ENCODE data around the gene RMDN2. TPM values are rescaled to one million over a fixed set of nuclear protein-coding genes. Genes with fewer than 3 reads are reported as not detected.

RMDN2 gene
- total RNA-seq, 1 donor from 2014 or later: 2.5 TPM

GRCh38 chr2:38037325-38037724 lies 112.2 kb downstream of the RMDN2 start:
- TF ChIP-seq, protein P1, sequence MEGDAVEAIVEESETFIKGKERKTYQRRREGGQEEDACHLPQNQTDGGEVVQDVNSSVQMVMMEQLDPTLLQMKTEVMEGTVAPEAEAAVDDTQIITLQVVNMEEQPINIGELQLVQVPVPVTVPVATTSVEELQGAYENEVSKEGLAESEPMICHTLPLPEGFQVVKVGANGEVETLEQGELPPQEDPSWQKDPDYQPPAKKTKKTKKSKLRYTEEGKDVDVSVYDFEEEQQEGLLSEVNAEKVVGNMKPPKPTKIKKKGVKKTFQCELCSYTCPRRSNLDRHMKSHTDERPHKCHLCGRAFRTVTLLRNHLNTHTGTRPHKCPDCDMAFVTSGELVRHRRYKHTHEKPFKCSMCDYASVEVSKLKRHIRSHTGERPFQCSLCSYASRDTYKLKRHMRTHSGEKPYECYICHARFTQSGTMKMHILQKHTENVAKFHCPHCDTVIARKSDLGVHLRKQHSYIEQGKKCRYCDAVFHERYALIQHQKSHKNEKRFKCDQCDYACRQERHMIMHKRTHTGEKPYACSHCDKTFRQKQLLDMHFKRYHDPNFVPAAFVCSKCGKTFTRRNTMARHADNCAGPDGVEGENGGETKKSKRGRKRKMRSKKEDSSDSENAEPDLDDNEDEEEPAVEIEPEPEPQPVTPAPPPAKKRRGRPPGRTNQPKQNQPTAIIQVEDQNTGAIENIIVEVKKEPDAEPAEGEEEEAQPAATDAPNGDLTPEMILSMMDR (IDR thresholded peaks at IDR 0.05; ENCODE audit: unreplicated experiment): no peak
- no peaks in the 10 kb centered on the region for H3K27me3 Mint-ChIP-seq (ENCODE audit: unreplicated experiment)
- H3K4me1 Mint-ChIP-seq (ENCODE audit: unreplicated experiment): no peaks in the 10 kb centered on the region
- H3K27ac Mint-ChIP-seq (ENCODE audit: unreplicated experiment): no peak overlapping the region
- H3K4me3 Mint-ChIP-seq (ENCODE audit: unreplicated experiment): no peak overlapping the region
- no peak for DNase-seq (ENCODE audit: low spot score)
- no peaks in the 10 kb centered on the region for H3K9me3 Mint-ChIP-seq (ENCODE audit: unreplicated experiment)
- H3K36me3 Mint-ChIP-seq (ENCODE audit: low read depth, unreplicated experiment): no peaks in the 10 kb centered on the region

DNA sequence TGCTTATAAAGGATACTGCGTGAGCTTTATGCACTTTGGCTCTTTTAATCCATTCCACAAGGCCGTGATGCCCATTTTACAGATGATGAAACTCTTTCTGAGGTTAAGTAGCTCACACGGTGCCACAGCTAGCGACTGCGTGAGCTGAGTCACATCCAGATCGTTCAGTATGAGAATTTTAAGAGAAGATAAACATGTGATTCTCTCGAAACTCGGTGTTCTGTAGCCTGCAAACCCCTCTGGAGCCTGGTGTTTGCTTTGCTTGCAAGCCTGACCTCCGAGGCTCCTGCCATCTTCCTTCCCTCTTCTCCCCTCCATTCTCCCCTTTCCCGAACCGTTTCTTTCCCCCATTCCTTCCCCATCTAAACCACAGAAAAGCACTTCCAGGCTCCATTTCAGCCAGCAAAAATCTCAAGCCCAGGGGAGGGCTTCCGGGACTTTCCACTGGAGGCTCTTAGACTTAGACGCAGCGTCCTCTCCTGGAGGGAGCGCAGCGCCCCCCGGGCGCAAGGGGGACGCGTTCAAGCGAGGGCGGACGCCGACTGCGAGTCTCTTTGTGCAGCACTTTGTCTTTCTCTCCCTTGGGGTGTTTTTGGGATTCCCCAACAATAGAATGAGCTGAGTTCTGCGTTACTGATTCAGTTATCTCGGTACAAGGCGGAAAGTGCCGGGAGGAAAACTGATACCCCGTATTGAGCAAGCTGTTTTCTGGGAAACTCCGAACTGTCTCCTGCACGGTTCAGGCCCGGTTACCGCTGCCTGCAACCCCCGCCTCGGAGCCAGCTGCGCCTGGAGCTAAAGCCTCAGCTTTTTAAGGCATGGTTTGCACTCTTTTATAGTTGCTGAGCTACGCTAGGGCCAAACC lies 112.9 kb downstream of the RMDN2 start:
- TF ChIP-seq, protein P1 (IDR thresholded peaks at IDR 0.05; ENCODE audit: unreplicated experiment): no peak
- DNase-seq (ENCODE audit: low spot score): peak; percentile 42
- Mint-ChIP-seq H3K36me3 (ENCODE audit: low read depth, unreplicated experiment) (no peaks in the 10 kb centered on the region), H3K4me1 (ENCODE audit: unreplicated experiment) (no peaks in the 10 kb centered on the region), H3K27ac (ENCODE audit: unreplicated experiment) (no peak overlapping the region), H3K9me3 (ENCODE audit: unreplicated experiment) (no peaks in the 10 kb centered on the region), H3K4me3 (ENCODE audit: unreplicated experiment) (peak overlapping the region; percentile 29), H3K27me3 (ENCODE audit: unreplicated experiment) (no peaks in the 10 kb centered on the region)

DNA sequence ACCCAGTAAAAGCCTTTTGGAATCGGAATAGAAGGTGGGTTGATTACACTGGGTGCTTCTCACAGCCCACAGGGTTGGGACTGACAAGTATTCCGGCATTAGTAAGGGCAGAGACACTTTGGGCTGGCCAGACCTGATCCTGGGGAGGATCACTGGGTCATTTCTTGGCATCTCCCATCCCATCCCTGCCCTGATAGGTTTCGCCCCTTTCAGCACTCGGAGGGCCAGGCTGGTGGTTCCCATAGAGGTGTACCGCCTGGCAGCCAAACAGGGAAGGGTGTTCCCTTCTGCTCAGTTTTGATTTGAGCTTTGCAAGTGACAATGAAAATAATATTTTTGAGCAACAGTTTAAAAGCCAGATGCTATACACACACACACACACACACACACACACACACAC lies 113.6 kb downstream of the RMDN2 start:
- no peak for DNase-seq (ENCODE audit: low spot score)
- TF ChIP-seq, protein P1 (IDR thresholded peaks at IDR 0.05; ENCODE audit: unreplicated experiment): no peak
- no peaks in the 10 kb centered on the region for H3K4me1 Mint-ChIP-seq (ENCODE audit: unreplicated experiment)
- H3K4me3 Mint-ChIP-seq (ENCODE audit: unreplicated experiment): no peak overlapping the region
- no peaks in the 10 kb centered on the region for H3K9me3 Mint-ChIP-seq (ENCODE audit: unreplicated experiment)
- H3K36me3 Mint-ChIP-seq (ENCODE audit: low read depth, unreplicated experiment): no peaks in the 10 kb centered on the region
- no peaks in the 10 kb centered on the region for H3K27me3 Mint-ChIP-seq (ENCODE audit: unreplicated experiment)
- no peak overlapping the region for H3K27ac Mint-ChIP-seq (ENCODE audit: unreplicated experiment)

GRCh38 chr2:38039121-38039910 lies 114.2 kb downstream of the RMDN2 start:
- H3K9me3 Mint-ChIP-seq (ENCODE audit: unreplicated experiment): no peaks in the 10 kb centered on the region
- no peaks in the 10 kb centered on the region for H3K4me1 Mint-ChIP-seq (ENCODE audit: unreplicated experiment)
- DNase-seq (ENCODE audit: low spot score): no peak
- no peak overlapping the region for H3K27ac Mint-ChIP-seq (ENCODE audit: unreplicated experiment)
- H3K27me3 Mint-ChIP-seq (ENCODE audit: unreplicated experiment): no peaks in the 10 kb centered on the region
- TF ChIP-seq, protein P1 (IDR thresholded peaks at IDR 0.05; ENCODE audit: unreplicated experiment): no peak
- no peak overlapping the region for H3K4me3 Mint-ChIP-seq (ENCODE audit: unreplicated experiment)
- no peaks in the 10 kb centered on the region for H3K36me3 Mint-ChIP-seq (ENCODE audit: low read depth, unreplicated experiment)

DNA sequence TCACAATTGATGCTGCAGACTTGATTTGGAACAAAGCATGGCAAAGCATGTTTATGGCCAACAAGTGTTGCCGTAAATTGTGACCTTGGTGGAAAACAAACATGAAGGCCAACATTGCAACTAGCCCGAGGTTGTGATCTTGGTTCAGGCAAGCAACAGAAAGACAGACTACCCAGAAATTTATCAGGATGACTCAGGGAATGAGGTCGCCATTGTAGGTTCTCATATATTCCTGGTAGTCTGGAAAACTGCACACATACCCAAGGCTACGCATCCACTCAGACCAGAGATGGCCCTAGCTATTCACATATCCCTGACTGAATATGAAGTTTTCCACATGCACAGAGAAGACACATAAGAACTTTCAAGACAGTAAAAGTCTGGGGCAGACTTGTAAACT lies 120.7 kb downstream of the RMDN2 start:
- Mint-ChIP-seq H3K4me1 (ENCODE audit: unreplicated experiment) (no peaks in the 10 kb centered on the region), H3K36me3 (ENCODE audit: low read depth, unreplicated experiment) (no peaks in the 10 kb centered on the region), H3K4me3 (ENCODE audit: unreplicated experiment) (no peak overlapping the region), H3K27me3 (ENCODE audit: unreplicated experiment) (no peaks in the 10 kb centered on the region), H3K27ac (ENCODE audit: unreplicated experiment) (no peak overlapping the region), H3K9me3 (ENCODE audit: unreplicated experiment) (no peaks in the 10 kb centered on the region)
- TF ChIP-seq, protein P1 (IDR thresholded peaks at IDR 0.05; ENCODE audit: unreplicated experiment): no peak
- DNase-seq (ENCODE audit: low spot score): no peak
